ENCODE results near the gene CIART. TPM values are rescaled to one million over a fixed set of nuclear protein-coding genes. Genes with fewer than 3 reads are reported as not detected.

The CIART gene
- total and polyA plus RNA-seq, 4 donors = 0.51 to 7.1 (median 1.9) TPM

DNA sequence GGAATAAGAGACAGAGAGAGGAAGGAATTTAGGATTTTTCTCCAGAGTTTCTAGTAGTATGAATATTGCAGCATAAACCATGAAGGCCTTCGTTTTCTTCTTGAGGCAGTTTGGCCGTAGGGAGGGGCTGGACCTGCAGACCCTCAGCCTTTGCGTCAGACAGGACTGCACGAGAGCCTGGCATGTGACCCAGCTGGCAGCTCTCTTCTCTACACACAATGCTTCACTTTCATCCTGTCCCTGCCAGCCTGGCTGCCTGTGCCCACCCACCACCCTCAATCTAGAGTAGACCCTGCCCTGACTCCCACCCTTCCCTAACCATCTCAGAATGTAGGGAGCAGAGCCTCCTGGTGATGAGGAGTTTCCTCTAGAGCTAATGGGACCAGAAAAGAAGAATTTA lies 23.1 kb upstream of the CIART start:
- Histone ChIP-seq H3K36me3 (ENCODE audit: control insufficient read depth in 4 of 4, insufficient read depth in 3 of 4, low read depth in 1 of 4, low read length in 3 of 4) (peaks cover 0 to 2% (median 0%) of the 10 kb centered on the region in 4 donors), H3K4me3 (ENCODE audit: low read depth in 1 of 3, low read length in 3 of 3) (no peak overlapping the region), H3K9me3 (ENCODE audit: control insufficient read depth in 4 of 4, low read length in 3 of 4) (no peaks in the 10 kb centered on the region), H3K27ac (ENCODE audit: low read depth in 1 of 2, low read length in 2 of 2) (no peak overlapping the region), H3K27me3 (ENCODE audit: control insufficient read depth in 4 of 4, insufficient read depth in 4 of 4, low read length in 3 of 4) (no peaks in the 10 kb centered on the region), H3K4me1 (ENCODE audit: control insufficient read depth in 4 of 4, insufficient read depth in 4 of 4, low read length in 3 of 4) (peaks cover 13 to 60% (median 57%) of the 10 kb centered on the region in 4 donors), H3K9ac (ENCODE audit: low read depth in 1 of 2, low read length in 2 of 2) (no peak overlapping the region)
- DNase-seq (ENCODE audit: low spot score) = no peak
- no peak for TF ChIP-seq JUND (IDR thresholded peaks at IDR 0.05)
- no peak for TF ChIP-seq FOXA2 (IDR thresholded peaks at IDR 0.05)
- TF ChIP-seq, protein P1, sequence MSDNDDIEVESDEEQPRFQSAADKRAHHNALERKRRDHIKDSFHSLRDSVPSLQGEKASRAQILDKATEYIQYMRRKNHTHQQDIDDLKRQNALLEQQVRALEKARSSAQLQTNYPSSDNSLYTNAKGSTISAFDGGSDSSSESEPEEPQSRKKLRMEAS (IDR thresholded peaks at IDR 0.05) = no peak
- 34% methylated on average over 4 of the region's 4 CpGs for WGBS

DNA sequence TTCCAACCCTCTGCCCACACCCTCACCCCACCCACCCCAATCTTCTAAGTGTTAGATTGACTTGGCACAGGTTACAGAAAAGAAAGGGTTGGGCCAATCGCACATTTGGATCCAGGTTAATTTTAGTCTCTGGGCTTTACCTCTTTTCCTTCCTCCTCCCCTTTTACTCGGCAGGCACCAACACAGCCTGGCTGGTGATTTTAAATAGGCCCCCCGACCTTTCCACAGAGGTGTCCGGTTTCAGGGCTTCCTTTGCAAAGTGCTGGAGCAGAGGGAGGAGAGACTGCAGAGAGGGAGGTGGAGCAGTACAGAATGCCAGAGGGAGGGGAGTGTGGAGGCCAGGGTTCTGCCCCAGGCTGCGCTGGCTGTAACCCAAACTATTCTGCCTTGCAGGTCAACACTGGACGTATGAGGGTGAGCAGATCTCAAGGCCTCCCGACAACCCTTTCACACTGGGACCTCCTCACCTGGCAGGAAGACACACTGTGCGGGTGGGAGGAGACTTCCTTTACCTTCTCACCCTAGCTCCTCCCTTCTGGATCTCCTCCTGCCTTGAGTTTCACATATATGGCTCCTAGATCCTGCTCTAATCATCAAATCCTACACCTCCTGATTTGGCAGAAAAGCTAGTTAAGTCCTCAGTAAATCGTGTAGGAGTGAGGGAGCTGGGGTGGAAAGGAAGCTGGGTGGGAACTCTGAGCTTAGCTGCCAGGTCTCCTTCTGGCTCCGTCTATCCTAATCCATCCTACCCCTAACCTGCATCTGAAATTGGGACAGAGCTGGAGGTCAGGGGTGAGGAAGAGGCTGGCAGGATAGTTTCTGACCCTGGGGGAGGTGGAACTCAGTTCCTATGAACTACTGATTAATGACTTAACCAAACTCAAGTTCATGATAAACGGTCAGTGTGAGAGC lies 22.3 kb upstream of the CIART start:
- peak; percentile 50 to 72 for TF ChIP-seq RXRA (IDR thresholded peaks at IDR 0.05)
- TF ChIP-seq, protein P2, sequence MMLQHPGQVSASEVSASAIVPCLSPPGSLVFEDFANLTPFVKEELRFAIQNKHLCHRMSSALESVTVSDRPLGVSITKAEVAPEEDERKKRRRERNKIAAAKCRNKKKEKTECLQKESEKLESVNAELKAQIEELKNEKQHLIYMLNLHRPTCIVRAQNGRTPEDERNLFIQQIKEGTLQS (IDR thresholded peaks at IDR 0.05) = no peak
- TF ChIP-seq, protein P3, sequence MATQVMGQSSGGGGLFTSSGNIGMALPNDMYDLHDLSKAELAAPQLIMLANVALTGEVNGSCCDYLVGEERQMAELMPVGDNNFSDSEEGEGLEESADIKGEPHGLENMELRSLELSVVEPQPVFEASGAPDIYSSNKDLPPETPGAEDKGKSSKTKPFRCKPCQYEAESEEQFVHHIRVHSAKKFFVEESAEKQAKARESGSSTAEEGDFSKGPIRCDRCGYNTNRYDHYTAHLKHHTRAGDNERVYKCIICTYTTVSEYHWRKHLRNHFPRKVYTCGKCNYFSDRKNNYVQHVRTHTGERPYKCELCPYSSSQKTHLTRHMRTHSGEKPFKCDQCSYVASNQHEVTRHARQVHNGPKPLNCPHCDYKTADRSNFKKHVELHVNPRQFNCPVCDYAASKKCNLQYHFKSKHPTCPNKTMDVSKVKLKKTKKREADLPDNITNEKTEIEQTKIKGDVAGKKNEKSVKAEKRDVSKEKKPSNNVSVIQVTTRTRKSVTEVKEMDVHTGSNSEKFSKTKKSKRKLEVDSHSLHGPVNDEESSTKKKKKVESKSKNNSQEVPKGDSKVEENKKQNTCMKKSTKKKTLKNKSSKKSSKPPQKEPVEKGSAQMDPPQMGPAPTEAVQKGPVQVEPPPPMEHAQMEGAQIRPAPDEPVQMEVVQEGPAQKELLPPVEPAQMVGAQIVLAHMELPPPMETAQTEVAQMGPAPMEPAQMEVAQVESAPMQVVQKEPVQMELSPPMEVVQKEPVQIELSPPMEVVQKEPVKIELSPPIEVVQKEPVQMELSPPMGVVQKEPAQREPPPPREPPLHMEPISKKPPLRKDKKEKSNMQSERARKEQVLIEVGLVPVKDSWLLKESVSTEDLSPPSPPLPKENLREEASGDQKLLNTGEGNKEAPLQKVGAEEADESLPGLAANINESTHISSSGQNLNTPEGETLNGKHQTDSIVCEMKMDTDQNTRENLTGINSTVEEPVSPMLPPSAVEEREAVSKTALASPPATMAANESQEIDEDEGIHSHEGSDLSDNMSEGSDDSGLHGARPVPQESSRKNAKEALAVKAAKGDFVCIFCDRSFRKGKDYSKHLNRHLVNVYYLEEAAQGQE (IDR thresholded peaks at IDR 0.05) = no peak
- TF ChIP-seq GABPA (IDR thresholded peaks at IDR 0.05 in 1 of 2, conservative IDR thresholded peaks at IDR 0.05 in 1 of 2) = peak in 1 of 2 donors; percentile 44
- no peak for TF ChIP-seq FOXA1 (IDR thresholded peaks at IDR 0.05)
- TF ChIP-seq, protein P1 (IDR thresholded peaks at IDR 0.05) = no peak
- TF ChIP-seq JUND (IDR thresholded peaks at IDR 0.05) = no peak
- TF ChIP-seq HNF4G (IDR thresholded peaks at IDR 0.05) = no peak
- TF ChIP-seq TAF1 (conservative IDR thresholded peaks at IDR 0.05) = no peak
- TF ChIP-seq, protein P4, sequence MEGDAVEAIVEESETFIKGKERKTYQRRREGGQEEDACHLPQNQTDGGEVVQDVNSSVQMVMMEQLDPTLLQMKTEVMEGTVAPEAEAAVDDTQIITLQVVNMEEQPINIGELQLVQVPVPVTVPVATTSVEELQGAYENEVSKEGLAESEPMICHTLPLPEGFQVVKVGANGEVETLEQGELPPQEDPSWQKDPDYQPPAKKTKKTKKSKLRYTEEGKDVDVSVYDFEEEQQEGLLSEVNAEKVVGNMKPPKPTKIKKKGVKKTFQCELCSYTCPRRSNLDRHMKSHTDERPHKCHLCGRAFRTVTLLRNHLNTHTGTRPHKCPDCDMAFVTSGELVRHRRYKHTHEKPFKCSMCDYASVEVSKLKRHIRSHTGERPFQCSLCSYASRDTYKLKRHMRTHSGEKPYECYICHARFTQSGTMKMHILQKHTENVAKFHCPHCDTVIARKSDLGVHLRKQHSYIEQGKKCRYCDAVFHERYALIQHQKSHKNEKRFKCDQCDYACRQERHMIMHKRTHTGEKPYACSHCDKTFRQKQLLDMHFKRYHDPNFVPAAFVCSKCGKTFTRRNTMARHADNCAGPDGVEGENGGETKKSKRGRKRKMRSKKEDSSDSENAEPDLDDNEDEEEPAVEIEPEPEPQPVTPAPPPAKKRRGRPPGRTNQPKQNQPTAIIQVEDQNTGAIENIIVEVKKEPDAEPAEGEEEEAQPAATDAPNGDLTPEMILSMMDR (IDR thresholded peaks at IDR 0.05; ENCODE audit: low read depth, low read length, missing input control) = no peak
- TF ChIP-seq HNF4A (conservative IDR thresholded peaks at IDR 0.05) = peak; percentile 35 to 49
- TF ChIP-seq EGR1 (IDR thresholded peaks at IDR 0.05; ENCODE audit: low read depth in 2 of 2) = no peak
- no peak for TF ChIP-seq FOXA2 (IDR thresholded peaks at IDR 0.05)
- TF ChIP-seq YY1 (IDR thresholded peaks at IDR 0.05) = no peak
- TF ChIP-seq, protein P5, sequence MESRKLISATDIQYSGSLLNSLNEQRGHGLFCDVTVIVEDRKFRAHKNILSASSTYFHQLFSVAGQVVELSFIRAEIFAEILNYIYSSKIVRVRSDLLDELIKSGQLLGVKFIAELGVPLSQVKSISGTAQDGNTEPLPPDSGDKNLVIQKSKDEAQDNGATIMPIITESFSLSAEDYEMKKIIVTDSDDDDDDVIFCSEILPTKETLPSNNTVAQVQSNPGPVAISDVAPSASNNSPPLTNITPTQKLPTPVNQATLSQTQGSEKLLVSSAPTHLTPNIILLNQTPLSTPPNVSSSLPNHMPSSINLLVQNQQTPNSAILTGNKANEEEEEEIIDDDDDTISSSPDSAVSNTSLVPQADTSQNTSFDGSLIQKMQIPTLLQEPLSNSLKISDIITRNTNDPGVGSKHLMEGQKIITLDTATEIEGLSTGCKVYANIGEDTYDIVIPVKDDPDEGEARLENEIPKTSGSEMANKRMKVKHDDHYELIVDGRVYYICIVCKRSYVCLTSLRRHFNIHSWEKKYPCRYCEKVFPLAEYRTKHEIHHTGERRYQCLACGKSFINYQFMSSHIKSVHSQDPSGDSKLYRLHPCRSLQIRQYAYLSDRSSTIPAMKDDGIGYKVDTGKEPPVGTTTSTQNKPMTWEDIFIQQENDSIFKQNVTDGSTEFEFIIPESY (IDR thresholded peaks at IDR 0.05) = no peak
- no peak for TF ChIP-seq RAD21 (IDR thresholded peaks at IDR 0.05)
- TF ChIP-seq SP1 (IDR thresholded peaks at IDR 0.05) = peak; percentile 58
- TF ChIP-seq NR2F2 (IDR thresholded peaks at IDR 0.05) = no peak
- peaks cover 13 to 60% (median 57%) of the 10 kb centered on the region in 4 donors for H3K4me1 ChIP-seq (ENCODE audit: control insufficient read depth in 4 of 4, insufficient read depth in 4 of 4, low read length in 3 of 4)
- H3K36me3 ChIP-seq (ENCODE audit: control insufficient read depth in 4 of 4, insufficient read depth in 3 of 4, low read depth in 1 of 4, low read length in 3 of 4) = peaks cover 0 to 9% (median 6%) of the 10 kb centered on the region in 4 donors
- WGBS = 12% methylated on average over 11 of the region's 11 CpGs
- H3K27me3 ChIP-seq (ENCODE audit: control insufficient read depth in 4 of 4, insufficient read depth in 4 of 4, low read length in 3 of 4) = no peaks in the 10 kb centered on the region
- no peaks in the 10 kb centered on the region for H3K9me3 ChIP-seq (ENCODE audit: control insufficient read depth in 4 of 4, low read length in 3 of 4)
- peak overlapping the region in 1 of 3 donors; percentile 11 for H3K4me3 ChIP-seq (ENCODE audit: low read depth in 1 of 3, low read length in 3 of 3)
- H3K27ac ChIP-seq (ENCODE audit: low read depth in 1 of 2, low read length in 2 of 2) = peak overlapping the region; percentile 45 to 58
- DNase-seq (ENCODE audit: low spot score) = peak; percentile 67
- H3K9ac ChIP-seq (ENCODE audit: low read depth in 1 of 2, low read length in 2 of 2) = peak overlapping the region in 1 of 2 donors; percentile 50
